GM21423 (cell line): ENCODE data around the gene FOLR1.
"Not testable (repeated sequence)": the region's sequence is repeated elsewhere in the genome, so short reads cannot be mapped to it uniquely, and the experiment has no call there.

Source experiments
- ATAC-seq: cut with Tn5 transposase; IDR thresholded peaks from one replicate; pipeline ENCODE4 v1.9.1; 2021; ENCODE audit warnings: mild to moderate bottlenecking, moderate library complexity; ENCODE audit not compliant: unreplicated experiment

The FOLR1 gene

DNA sequence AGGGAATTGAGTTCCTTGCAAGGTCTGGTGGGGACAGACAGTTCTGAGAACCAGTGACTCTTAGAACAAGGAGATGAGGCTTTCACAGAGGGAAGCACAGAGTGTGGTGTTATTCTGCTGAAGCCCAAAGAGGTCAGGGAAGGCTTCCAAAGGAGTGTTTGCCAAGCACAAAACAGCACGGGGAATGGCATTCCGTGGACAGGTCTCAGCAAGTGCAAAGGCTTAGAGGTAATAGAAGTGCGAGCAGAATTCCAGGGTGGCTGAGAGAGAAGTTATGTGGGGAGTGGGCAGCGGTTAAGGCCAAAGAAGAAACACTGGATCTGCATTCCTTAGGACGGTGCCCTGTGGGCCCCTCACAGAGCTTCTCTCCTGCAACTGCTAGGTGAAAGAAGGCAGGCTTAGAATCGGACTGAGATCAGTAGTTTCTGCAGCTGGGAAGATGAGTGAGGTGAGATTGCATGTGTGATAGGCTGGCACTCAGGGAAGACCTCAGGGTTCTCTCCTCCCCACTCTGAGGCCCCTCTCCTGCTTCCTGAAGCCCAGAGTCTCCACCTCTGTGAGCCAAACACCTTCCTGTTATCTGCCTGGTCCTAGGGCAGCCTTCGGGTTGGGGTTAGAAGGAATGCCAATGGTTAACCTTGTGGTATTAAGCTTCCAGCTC is 10.9 kb upstream of the FOLR1 start:
- ATAC-seq = not testable (repeated sequence)

DNA sequence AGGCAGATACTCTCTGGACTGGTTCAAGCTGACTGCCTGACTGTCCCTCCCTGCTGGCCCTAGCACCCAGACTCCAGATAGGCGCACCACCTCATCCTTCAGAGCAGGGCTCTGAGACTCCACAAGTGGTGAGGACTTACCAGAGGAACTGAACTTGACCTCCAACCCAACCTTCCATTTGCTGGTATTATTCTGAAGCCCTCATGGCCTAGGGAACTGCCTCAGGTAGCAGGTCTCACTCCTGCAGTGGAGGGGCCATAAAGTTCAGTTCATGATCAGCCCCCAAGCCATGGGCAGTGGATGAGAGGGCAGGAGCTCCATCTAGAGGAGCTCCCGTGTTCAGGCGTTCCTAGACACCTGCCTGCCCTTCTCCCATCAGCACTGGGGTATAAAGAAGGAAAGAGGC is 10.4 kb upstream of the FOLR1 start:
- ATAC-seq = not testable (repeated sequence)

DNA sequence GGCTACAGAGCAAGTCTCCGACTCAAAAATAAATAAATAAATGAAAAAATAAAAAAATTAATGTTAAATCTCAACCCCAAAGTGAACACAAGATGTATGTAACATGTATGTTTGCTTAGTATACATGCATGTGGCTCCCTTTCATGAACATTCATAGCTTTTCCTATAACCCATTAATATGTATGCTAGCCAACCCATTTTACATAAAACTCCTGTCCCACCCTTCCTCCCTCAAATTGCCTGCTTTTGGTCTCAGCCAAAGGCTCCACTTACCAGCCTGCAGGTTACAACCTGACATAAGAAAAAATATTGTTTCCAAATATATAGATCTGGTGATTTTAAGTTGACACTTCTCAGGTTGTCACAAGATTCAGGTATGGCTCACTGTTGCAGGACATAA is 3.7 kb upstream of the FOLR1 start:
- no peak for ATAC-seq

DNA sequence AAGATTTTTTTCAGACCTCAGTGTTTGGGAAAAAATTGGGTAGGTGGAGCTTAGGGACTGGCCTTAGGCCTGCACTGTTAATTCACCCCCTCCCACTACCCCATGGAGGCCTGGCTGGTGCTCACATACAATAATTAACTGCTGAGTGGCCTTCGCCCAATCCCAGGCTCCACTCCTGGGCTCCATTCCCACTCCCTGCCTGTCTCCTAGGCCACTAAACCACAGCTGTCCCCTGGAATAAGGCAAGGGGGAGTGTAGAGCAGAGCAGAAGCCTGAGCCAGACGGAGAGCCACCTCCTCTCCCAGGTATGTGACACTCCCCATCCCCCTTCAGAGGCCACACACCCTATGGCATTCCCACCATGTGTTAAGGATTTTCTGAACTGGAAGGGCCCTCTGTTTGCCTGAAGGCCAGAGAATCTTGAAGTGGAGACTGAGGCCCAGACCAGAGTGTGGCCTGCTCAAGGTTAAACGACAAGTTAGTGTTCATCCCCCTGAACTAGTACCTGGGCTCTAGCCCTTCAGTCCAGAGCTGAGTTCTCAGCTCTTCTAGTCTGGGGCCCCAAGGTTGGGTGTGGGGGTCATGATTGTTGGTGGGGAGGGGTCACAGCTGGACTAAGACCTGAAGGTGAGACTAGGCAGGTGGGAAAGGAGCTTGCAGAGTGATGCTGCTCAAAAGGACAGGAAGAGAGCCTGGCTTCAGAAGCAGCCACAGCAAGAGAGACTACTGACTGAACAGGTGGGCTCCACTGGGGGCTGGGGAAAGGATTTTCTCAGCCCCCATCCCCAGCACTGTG is 2.3 kb upstream of the FOLR1 start:
- ATAC-seq = no peak

DNA sequence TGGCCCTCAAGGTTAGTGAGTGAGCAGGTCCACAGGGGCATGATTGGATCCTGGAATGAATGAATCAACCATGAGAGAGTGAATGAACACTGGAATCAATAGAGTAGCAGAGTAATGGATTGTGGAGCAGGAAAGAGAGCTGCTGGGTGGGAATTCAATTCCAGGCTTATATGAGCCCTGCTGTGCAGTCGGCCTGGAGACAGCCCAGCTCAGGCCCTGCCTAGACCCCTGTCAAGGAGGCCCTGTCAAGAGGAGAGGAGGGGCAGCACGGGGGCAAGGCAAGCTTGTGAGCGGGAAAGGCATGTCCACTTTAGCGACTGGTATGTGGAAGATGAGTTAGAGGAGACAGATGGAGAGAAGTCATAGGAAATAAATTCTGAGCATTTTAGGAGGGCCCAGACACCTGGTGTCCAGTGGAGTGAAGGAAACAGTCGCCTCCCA is 1.3 kb upstream of the FOLR1 start:
- ATAC-seq = no peak

DNA sequence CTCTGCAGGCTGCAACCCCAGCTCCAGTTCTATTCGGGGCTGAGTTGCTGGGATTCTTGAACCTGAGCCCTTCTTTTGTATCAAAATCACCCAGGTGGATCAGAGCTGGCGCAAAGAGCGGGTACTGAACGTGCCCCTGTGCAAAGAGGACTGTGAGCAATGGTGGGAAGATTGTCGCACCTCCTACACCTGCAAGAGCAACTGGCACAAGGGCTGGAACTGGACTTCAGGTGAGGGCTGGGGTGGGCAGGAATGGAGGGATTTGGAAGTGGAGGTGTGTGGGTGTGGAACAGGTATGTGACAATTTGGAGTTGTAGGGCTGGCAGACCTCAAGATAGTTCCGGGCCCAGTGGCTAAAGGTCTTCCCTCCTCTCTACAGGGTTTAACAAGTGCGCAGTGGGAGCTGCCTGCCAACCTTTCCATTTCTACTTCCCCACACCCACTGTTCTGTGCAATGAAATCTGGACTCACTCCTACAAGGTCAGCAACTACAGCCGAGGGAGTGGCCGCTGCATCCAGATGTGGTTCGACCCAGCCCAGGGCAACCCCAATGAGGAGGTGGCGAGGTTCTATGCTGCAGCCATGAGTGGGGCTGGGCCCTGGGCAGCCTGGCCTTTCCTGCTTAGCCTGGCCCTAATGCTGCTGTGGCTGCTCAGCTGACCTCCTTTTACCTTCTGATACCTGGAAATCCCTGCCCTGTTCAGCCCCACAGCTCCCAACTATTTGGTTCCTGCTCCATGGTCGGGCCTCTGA is 3.8 kb downstream of the FOLR1 start:
- ATAC-seq = no peak

DNA sequence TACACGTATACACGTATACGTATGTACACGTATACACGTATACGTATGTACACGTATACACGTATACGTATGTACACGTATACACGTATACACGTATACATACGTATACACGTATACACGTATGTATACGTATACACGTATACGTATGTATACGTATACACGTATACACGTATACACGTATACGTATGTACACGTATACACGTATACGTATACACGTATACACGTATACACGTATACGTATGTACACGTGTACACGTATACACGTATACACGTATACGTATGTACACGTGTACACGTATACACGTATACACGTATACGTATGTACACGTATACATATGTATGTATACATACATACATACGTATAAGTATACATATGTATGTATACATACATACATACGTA is 9.5 kb downstream of the FOLR1 start:
- ATAC-seq = not testable (repeated sequence)

DNA sequence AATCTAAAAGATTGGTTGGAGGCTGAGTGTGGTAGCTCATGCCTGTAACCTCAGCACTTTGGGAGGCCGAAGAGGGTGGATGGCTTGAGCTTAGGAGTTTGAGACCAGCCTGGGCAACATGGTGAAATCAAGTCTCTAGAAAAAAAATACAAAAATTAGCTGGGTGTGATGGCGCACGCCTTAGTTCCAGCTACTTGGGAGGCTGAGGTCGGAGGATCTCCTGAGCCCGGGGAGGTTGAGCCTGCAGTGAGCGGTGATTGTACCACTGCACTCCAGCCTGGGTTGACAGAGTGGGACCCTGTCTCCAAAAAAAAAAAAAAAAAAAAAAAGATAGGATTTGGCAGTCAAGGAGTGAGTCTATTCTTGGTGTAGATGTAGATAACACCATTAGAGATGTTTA is 10.6 kb downstream of the FOLR1 start:
- ATAC-seq = no peak

DNA sequence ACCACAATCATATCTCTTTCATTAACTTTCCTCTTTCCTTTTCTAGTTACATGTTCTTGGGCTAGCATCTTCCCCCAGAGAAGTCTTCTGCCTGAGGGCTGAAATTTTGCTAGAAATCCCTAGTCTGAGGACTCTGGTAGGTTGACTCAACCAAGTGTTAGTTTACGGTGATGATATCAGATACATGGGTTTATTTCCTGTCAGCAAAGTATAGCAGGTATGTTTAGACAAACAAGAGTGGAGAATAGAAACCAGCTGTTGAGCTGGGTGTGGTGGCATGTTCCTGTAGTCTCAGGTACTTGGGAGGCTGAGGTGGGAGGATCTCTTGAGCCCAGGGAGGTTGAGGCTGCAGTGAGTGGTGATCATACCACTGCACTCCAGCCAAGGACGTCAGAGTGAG is 11.2 kb downstream of the FOLR1 start:
- ATAC-seq = no peak

DNA sequence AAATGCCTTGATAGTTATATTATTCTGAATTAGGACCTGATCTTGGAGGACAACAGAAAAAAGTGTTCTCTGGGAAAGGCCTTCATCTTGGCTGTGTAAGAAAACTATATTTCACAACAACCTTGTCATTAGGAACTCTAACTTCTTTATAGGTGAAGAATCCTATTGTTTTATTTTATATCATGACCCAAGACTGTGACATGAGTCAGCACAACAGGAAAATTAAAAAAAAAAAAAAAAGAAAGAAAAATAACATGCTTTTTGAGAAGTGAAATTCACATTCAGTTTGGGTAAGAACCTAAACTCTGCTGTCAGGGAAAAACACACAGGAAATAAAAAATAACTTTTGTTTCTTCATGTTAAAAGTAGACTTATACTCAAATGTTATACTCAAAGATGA is 12.9 kb downstream of the FOLR1 start:
- ATAC-seq = no peak

DNA sequence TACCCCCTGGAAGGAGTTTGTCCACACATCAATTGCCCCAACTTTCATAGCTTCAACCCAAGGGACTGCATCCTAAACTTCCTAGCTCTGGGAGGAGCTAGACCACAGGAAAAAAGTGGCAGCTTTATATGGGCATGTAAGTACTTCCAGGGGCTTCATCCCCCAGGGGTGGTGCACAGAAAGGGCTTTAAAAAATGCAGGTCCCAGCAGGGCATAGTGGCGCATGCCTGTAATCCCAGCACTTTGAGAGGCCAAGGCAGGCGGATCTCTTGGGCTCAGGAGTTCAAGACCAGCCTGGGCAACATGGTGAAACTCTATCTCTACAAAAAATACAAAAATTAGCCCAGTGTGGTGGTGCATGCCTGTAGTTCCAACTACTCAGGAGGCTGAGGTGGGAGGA is 14.9 kb downstream of the FOLR1 start:
- ATAC-seq = not testable (repeated sequence)

DNA sequence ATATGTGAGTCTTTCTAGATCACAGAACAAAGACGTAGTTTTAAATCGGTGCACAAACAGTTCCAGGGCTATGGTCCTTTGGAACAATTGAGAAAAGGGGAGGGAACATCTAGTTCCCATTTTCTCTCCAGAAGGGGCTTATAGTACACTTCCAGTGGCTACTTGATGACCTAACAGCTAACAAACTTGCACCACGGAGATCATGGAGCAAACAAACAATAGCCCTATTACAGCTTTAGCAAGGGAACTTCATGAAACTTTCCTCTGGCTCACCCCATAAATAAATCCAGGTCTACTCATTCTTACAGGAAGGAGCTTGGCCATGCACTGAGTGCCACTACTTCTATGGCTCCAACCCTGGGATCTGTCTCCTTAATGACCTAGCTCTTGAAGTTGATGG is 16.3 kb downstream of the FOLR1 start:
- no peak for ATAC-seq

DNA sequence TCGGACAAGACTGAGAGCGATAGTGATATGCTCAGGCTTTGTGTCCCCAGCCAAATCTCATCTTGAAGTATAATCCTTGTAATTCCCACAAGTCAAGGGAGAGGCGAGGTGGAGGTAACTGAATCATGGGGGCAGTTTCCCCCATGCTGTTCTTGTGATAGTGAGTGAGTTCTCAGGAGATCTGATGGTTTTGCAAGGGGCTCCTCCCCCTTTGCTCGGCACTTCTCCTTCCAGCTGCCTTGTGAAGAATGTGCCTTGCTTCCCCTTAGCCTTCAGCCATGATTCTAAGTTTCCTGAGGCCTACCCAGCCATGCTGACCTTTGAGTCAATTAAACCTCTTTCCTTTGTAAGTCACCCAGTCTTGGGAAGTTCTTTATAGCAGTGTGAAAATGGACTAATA is 17.2 kb downstream of the FOLR1 start:
- no peak for ATAC-seq

DNA sequence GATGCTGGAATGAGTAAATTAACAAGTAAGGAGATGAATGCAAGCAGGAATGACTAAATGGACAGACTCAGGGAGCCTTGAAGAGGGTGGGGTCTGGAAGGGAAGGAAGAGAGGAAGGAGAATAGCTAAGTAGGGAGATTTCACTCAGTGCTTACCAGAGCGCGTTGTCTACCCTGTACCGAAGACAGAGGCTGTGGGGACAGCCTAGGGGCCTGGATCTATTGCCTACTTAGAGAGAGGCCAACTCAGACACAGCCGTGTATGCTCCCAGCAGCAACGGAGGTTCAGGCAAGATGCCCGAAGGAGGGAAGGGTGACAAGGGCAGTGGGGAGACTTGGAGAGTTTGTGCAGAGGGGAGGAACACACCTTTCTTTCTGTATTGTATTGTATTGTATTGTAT is 24.7 kb downstream of the FOLR1 start, which contains the start of gene FOLR2:
Gene FOLR2 (plus strand): TSS at position 157 of the 400 bp plus-strand sequence. CDS start 1,791 bp downstream, outside the sequence.
- ATAC-seq = no peak

DNA sequence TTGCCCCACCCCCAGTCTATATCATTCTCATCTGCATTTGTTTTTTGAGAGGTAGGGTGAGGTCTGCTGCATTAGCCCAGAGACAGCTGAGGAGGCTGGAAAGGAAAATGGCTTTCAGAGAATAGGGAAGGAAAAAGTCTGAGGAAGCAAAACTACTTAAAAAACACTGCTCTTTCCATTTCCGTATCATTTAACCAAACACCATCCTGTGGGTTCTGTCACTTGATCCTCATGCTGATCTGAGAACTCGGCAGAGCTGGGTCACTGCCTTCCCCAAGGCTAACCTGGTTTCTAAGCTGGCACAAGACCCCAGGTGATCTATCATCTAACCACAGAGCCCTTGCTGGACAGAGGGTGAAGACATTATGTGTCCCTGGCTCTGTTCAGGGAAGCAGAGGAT is 25.9 kb downstream of the FOLR1 start:
- no peak for ATAC-seq

DNA sequence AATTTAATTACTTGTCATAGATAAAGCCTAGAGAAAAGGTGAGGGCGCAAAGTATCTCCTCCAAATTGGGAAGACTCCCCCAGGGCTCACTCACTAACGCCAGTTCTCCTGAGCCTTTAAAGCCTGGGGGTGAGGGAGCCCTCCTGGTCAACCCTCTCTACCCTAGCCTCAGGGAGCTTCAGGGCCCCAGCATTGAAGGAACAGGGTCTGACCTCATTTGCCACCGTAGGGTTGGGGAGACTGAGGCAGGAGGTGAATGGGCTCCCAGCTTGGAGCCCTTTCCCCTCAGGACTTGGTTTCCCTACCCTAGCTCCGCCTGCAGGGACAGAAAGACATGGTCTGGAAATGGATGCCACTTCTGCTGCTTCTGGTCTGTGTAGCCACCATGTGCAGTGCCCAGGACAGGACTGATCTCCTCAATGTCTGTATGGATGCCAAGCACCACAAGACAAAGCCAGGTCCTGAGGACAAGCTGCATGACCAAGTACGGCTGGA is 26.4 kb downstream of the FOLR1 start:
- ATAC-seq = no peak

DNA sequence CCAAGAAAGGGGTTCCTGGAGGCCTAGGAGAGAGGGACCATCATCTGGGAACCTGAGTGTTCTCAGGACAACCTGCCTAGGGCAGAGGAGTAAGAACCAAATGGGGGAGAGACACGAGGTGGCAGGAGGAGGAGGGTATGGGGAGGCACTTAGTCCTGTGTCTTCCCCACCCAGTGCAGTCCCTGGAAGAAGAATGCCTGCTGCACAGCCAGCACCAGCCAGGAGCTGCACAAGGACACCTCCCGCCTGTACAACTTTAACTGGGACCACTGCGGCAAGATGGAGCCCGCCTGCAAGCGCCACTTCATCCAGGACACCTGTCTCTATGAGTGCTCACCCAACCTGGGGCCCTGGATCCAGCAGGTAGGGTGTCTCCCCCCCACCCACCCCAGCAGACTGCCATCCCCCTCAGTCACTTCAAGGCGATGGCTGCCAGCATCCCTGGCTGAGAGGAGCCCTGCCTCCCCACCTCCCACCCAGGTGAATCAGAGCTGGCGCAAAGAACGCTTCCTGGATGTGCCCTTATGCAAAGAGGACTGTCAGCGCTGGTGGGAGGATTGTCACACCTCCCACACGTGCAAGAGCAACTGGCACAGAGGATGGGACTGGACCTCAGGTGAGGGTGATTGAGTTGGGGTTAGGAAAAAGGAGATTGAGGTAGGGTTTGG is 28.9 kb downstream of the FOLR1 start:
- ATAC-seq = no peak

DNA sequence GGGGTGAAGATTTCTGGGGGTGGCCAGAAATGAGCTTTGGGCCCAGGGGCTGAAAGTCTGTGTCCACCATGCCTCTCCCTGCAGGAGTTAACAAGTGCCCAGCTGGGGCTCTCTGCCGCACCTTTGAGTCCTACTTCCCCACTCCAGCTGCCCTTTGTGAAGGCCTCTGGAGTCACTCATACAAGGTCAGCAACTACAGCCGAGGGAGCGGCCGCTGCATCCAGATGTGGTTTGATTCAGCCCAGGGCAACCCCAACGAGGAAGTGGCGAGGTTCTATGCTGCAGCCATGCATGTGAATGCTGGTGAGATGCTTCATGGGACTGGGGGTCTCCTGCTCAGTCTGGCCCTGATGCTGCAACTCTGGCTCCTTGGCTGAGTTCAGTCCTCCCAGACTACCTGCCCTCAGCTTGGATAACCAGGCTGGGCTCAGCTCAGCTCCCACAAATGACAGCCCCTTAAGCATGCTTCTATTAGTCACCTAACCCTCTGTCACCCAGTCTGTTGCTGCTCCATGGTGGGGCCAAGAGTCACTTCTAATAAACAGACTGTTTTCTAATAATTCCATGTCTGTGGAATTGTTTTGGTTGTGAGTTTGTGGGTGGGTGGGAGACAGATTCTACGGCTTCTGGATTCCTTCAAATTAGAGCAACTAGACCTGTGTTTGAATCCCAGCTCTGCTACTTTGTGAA is 29.6 kb downstream of the FOLR1 start:
- no peak for ATAC-seq

DNA sequence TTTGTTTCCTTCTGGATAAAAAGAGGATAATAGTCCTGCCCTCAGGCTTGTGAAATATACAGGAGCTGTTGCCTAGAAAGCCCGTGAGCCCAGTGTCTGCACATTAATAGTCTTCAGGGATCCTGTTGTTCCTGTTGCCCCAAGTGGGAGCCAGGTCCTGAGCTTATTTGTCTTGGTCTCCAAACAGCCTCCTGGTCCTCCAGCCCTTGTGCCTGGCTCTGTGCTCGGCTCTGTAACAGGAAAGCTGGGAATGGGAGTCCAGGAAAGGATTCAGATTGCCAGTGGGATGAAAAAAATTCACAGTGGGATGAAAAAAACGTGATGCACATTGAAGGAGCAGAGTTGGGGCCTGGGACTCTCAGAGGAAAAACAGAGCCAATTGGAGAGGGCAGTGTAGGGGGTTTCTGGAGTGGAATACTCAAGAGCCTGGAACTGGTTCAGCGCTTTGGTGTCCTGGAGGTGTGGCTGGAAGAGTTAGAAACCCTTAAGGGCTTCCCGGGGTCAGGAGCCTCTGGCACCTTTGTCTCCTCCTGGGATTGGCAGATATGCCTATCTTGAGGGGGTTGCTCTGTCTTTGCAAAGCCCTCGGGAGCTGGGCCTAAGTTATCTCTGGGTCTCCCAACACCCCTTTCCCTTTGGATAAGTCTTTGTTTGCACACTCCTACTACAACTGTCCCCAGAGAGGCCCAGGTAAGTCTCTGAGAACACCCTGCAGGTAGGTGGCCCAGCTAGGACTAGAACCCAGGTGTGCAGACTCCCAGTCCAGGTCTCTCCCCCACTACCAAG is 30.4 kb downstream of the FOLR1 start:
- no peak for ATAC-seq
